WERI-Rb-1 (cell line): ENCODE results near the gene ERBIN.
"Not testable (repeated sequence)": the region's sequence is repeated elsewhere in the genome, so short reads cannot be mapped to it uniquely, and the experiment has no call there.

ENCODE experiments used
- DNase-seq: peaks from one replicate; pipeline ENCODE4 v3.0.0-alpha.2; 2020
- H3K27ac ChIP-seq: fragments of 250-450 bp; sonication (Bioruptor Pico); 2 replicates; pipeline ENCODE4 v1.5.1; 2020; ENCODE audit warnings: mild to moderate bottlenecking, moderate library complexity
- H3K27me3 ChIP-seq: fragments of 250-450 bp; sonication (Bioruptor Pico); 2 replicates; pipeline ENCODE4 v1.5.1; 2021; ENCODE audit warnings: mild to moderate bottlenecking, low read depth, moderate library complexity; ENCODE audit not compliant: insufficient read depth, severe bottlenecking
- H3K36me3 ChIP-seq: fragments of 250-450 bp; sonication (Bioruptor Pico); 2 replicates; pipeline ENCODE4 v1.5.1; 2020; ENCODE audit warnings: mild to moderate bottlenecking, moderate library complexity
- H3K4me3 ChIP-seq: 2 replicates; pipeline ENCODE4 v1.5.1; 2011; ENCODE audit warnings: low read depth, mild to moderate bottlenecking, control low read depth, low read length
- H3K9me3 ChIP-seq: fragments of 250-450 bp; sonication (Bioruptor Pico); 2 replicates; pipeline ENCODE4 v1.5.1; 2021; ENCODE audit warnings: mild to moderate bottlenecking, moderate library complexity; ENCODE audit not compliant: severe bottlenecking
- CTCF ChIP-seq: IDR thresholded peaks from 2 replicates; pipeline ENCODE4 v1.5.1; 2011; ENCODE audit warnings: low read depth, mild to moderate bottlenecking, control low read depth, inconsistent platforms, low read length

Gene ERBIN

DNA sequence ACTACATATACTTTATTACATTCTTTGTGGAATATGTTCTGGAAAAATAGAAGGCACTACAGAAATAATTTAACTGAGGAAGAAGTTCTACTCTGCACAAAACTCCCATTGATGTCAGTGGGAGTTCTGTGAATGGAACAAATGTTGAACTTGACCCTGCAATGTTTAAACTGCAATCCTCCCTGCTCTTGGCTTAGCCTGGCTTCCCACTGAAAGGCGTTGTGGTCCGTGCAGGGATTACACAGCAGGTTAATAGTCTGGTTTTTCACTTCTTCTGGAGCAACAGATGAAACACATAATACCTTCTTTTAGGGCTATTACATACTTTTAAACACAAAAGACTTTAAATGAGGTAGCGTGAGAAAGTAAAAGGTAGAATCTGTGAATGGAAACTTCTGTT, 12.9 kb upstream of the ERBIN start:
- TF ChIP-seq CTCF: no peak
- Histone ChIP-seq H3K4me3 (no peak overlapping the region), H3K36me3 (no peaks in the 10 kb centered on the region), H3K9me3 (no peaks in the 10 kb centered on the region), H3K27ac (no peak overlapping the region), H3K27me3 (no peaks in the 10 kb centered on the region)
- DNase-seq: peak; percentile 16

DNA sequence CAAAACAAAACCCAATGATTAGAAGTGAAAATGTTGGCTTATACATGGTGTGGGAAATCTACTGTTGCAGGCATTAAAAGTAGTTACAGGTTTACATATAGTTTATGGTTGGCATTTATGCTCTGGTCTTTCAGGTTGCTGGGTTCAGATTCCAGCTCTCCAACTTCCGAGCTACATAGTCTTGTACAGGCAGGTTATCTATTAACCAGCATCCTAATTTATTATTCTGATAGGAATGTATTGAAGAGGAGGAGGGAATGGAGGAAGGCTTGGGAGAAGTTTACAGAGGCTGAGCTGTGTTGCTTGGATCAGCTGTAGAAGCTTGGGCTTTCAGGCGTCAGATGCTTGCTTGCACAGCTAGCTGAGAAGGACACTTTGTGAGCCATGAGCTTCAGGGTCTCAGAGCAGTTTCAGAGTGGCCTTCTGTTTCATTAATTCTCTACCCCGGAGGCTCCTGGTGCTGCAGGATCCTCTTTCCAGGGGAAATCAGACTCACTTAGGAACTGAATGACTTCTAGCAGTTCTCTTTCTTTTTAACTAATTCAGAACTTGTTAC, 11.7 kb upstream of the ERBIN start:
- no peak for TF ChIP-seq CTCF
- Histone ChIP-seq H3K36me3 (no peaks in the 10 kb centered on the region), H3K27ac (no peak overlapping the region), H3K27me3 (no peaks in the 10 kb centered on the region), H3K9me3 (no peaks in the 10 kb centered on the region), H3K4me3 (no peak overlapping the region)
- DNase-seq: no peak

GRCh38 chr5:65915661-65916060, 10.7 kb upstream of the ERBIN start:
- H3K27me3 ChIP-seq, H3K27ac ChIP-seq, H3K9me3 ChIP-seq, H3K4me3 ChIP-seq, H3K36me3 ChIP-seq, DNase-seq: not testable (repeated sequence)

- Histone ChIP-seq H3K9me3 (no peaks in the 10 kb centered on the region), H3K4me3 (no peak overlapping the region), H3K27me3 (no peaks in the 10 kb centered on the region), H3K36me3 (no peaks in the 10 kb centered on the region), H3K27ac (no peak overlapping the region)
- TF ChIP-seq CTCF: no peak
- no peak for DNase-seq
These were observed 10.3 kb upstream of the ERBIN start for GRCh38 chr5:65916066-65916465.

- H3K4me3 ChIP-seq: no peak overlapping the region
- H3K36me3 ChIP-seq: no peaks in the 10 kb centered on the region
- TF ChIP-seq CTCF: no peak
- H3K27me3 ChIP-seq: no peaks in the 10 kb centered on the region
- no peak overlapping the region for H3K27ac ChIP-seq
- DNase-seq: no peak
- H3K9me3 ChIP-seq: no peaks in the 10 kb centered on the region
These were observed 9.7 kb upstream of the ERBIN start for GRCh38 chr5:65916636-65917035.

DNA sequence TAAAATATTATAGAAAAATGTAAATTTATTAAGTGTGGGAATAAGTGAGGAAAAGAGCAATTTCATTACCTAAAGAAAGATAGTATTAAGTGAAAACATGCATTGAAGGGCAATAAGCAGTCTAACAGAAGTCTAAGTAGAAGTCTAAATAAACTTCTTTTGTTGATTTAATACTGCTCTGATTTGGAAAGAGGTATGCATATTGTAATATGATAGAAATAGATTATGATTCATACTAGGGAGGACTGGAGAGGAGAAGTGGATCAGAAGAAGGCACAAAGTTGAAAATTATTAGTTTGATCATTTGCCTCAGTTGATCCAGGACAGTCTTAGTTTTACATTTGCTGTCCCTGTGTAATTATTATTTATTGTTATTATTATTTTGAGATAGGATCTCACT, 6.6 kb upstream of the ERBIN start:
- no peak overlapping the region for H3K4me3 ChIP-seq
- H3K27ac ChIP-seq: no peak overlapping the region
- H3K9me3 ChIP-seq: no peaks in the 10 kb centered on the region
- DNase-seq: no peak
- H3K27me3 ChIP-seq: no peaks in the 10 kb centered on the region
- TF ChIP-seq CTCF: no peak
- no peaks in the 10 kb centered on the region for H3K36me3 ChIP-seq
